NCI-H1694 treated with DMSO at 0.1 percent for 48 hours (cell line): Measurements from ENCODE around the gene CNOT1.
"Not testable (repeated sequence)": the region's sequence is repeated elsewhere in the genome, so short reads cannot be mapped to it uniquely, and the experiment has no call there.

Experiments used
- DNase-seq: peaks from one replicate; lab custom pipeline; 2025; lab: John Stamatoyannopoulos, UW

Gene CNOT1

DNA sequence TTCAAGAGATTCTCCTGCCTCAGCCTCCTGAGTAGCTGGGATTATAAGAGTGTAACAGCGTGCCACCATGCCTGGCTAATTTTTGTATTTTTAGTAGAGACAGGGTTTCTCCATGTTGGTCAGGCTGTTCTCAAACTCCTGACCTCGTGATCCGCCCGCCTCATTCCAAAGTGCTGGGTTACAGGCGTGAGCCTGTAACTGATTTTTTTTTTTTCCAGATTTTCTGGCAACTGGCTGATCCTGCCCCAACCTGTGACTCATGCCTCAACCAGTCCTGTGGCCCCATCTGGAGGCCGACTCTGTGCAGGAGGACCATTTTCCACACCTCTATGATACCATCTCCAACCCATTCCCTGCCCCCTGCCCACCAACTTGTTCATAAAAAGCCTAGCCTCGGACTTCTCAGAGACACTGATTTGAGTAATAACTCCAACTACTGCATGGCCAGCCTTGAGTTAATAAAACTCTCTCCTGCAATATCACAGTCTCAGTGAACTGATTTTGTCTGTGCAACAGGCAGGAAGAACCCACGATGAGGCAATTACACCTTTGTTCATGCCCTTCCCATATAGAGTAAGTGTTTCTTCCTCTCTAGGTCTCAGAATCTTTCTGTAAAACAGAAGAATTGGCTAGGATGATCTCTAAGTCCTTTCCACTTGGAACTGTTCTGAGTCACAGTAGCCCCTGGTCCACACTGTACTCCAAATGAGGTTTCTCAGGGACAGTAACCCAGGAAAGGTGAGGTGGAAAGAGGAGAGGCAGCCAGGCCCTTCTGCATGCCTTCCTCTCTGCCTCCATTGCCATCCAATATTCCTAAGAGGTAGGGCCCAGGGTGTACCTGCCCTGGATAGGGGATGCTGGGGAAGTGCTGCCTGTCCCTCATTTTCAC is 8.8 kb upstream of the CNOT1 start:
- peak; percentile 11 for DNase-seq

DNA sequence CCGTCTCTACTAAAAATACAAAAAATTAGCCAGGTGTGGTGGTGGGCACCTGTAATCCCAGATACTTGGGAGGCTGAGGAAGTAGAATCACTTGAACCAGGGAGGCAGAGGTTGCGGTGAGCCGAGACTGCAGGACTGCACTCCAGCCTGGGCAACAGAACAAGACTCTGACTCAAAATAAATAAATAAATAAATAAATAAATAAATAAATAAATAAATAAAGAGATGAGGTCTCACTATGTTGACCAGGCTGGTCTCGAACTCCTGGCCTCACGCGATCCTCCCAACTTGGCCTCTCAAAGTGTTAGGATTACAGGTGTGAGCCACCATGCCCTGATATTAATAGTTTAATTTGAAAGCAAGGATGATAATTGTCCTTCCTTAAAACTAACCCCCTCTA is 7.4 kb upstream of the CNOT1 start:
- not testable (repeated sequence) for DNase-seq

DNA sequence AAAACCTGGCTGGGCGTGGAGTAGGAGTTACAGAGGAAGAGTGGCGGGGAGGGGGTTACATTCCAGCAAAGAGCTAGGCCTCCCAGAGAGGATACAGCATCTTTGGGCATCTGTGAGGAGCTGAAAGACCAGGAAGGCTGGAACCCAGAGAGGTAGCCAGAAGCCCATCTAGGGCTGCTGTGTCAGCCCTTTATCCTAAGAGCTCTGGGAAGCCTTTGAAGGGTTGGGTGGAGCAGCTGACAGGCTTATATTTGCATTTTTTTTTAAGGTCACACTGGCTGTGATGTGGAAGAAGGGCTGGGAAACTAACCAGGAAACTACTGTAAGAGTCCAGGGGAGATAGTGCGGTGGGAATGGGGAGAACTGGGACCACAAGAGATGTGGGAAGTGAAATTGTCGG is 6.8 kb upstream of the CNOT1 start:
- DNase-seq: no peak

DNA sequence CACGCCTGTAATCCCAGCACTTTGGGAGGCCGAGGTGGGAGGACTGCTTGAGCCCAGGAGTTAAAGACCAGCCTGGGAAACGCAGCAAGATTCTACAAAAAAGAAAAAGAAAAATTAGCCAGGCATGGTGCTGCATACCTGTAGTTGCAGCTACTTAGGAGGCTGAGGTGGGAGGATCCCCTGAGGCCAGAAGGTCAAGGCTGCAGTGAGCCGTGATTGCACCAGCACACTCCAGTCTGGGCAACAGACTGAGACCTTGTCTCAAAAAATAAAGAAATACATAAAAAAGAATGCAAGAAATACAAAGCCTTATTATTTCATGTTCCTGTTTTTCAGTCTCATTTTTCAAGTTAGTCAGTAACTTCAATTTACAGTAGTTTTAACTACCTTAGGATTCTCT is 5.9 kb upstream of the CNOT1 start:
- DNase-seq: no peak

DNA sequence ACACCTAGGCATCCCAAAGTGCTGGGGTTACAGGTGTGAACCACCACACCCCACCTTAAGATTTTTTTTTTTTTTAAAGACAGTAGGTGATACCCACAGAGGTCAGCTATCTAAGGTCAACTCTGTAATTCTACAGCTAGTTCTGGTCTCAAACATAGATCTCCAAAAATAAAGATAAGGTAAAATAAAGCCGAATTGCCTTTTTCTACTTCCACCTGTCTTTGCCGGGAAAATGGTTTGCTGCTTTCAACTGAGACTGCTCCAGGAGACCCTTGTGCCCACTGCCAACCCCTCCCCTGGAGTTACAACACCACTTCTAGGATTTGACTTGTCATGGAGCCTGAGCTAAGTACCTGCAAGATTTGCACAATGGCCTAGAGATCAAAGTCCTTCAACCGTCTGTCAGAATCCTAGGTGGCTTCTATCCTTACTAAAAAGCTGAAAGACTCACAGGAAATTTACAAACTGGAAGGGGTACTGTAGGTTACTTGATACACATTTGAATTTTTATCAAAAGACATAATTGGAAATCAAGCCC is 4.7 kb upstream of the CNOT1 start:
- no peak for DNase-seq

DNA sequence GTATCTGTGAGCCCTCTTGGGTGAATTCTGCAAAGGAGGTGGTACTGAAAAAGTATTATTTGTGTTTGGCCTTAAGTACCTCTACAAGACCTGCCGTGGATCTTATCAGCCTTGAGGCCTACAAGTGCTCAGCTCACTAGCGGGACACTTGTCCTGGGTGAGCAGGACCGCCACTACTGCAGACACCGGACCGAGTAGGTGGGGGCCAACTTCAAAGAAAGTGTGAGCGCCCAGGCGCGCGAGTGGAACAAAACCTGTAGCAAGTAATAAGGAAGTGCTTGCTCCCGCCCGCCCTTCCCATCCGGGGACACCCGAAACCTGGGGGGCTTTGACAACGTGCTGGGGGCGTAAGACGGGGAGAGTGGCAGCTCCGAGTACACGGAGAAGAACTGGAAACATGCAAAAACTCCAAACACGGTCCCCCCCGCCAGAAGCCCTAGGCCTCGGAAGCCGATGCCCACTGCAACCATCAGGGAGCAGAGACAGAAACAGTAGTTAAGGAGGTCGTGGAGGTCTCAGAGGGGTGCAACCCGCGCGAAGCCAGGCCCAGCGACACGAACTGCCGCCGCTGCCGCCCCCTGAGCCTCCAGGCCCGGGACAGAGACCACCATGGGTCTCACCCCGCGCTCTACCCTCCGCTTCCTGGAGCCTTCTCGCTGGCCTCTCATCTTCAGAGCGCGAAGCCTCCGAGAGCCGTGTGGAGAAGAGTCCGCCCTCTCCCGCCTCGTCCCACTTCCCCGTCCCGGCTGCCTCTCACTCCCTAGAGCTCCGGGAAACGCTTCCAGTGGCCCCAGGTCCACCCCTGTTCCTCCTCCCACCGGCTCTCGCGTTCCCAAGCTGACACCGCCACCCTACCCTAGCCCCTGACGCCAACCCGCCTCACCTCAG is 537 bp downstream of the CNOT1 start:
- DNase-seq: peak; percentile 34

DNA sequence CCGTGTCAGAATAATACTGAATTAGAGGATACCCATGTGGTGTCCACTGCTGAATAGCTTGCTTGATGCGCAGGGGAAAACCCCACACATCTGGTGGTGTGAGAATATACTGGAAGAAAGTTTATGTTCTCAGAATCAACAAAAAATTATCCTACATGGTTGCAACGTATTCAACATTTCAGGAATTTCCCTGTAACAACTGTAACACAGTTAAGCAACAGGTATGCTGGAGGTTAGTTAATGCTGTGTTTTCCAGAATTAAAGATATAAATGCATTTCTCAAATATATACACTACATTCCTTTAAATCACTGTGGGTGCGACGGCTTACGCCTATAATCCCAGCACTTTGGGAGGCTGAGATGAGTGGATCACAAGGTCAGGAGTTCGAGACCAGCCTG is 5.4 kb downstream of the CNOT1 start:
- no peak for DNase-seq

DNA sequence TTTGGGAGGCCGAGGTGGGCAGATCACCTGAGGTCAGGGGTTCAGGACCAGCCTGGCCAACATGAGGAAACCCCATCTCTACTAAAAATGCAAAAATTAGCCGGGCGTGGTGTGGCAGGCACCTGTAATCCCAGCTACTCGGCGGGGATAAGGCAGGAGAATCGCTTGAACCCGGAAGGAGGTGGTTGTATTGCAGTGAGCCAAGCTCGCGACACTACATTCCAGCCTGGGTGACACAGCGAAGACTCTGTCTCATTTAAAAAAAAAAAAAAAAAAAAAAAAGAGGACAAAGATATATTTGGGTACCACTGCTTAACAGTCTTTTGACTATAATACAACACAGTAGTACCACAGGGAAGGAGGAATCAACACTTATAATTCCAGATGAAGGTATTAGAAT is 9.2 kb downstream of the CNOT1 start:
- no peak for DNase-seq

DNA sequence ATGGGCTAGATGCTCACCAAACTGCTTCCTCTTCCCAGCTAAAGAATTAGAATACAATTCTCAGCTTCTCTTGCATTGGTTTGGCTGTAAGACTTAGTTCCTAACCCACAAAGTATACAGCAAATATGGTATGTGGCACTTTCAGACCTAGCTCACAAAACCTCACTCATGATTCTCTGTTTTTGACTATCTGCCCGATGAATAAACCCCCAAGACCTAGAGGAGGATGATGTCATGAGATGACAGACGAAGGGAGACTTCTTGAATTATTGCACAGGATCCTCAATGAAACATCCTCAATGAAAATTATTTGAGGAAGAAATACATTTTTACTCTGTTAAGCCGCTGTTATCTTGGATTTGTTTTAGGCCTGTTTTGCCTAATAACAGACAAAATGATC is 14.3 kb downstream of the CNOT1 start:
- no peak for DNase-seq

DNA sequence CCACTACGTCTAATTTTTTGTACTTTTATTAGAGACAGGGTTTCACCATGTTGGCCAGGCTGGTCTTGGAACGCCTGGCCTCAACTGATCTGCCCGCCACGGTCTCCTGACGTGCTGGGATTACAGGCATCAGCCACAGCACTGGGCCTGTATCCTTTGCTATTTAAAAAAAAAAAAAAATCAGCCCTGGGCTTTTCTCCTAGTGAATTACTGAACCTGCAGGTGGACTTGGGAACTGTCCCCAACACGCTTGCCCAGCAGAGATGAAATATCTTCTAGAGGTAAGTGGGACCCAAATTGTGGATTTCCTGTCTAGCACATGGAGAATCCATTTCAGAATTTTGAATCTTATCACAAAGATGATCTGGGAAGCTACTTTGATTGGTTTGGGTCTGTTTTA is 14.8 kb downstream of the CNOT1 start:
- no peak for DNase-seq

DNA sequence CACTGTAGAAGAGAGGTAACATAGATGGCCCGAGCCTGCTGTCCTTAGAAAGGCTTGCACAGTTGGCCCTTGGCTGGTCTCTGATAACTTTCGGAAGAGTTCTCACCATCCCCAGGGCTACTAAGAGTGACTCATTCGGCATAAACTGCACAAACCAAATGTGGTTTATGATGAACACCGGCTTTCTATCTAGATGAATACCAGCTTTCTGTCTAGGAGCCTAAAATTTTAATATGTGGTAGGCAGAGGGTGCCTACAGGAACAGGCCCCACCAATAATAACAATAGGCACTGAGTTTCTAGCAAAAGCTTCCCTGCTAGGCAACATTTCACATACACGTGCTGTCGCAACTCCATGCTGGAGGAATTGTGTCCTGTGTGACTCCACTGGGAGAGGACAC is 15.4 kb downstream of the CNOT1 start:
- DNase-seq: no peak

DNA sequence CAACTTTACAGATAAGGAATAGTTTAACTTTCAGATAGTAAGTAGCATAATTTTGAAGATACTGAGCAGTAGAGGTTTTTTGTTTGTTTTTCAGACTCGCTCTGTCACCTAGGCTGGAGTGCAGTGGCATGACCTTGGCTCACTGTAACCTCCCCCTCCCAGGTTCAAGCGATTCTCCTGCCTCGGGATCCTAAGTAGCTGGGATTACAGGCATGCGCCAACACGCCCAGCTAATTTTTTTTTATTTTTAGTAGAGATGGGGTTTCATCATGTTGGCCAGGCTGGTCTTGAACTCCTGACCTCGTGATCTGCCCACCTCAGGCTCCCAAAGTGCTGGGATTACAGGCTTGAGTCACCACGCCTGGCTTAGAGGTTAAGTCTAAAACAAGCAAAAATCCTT is 16.7 kb downstream of the CNOT1 start:
- not testable (repeated sequence) for DNase-seq

DNA sequence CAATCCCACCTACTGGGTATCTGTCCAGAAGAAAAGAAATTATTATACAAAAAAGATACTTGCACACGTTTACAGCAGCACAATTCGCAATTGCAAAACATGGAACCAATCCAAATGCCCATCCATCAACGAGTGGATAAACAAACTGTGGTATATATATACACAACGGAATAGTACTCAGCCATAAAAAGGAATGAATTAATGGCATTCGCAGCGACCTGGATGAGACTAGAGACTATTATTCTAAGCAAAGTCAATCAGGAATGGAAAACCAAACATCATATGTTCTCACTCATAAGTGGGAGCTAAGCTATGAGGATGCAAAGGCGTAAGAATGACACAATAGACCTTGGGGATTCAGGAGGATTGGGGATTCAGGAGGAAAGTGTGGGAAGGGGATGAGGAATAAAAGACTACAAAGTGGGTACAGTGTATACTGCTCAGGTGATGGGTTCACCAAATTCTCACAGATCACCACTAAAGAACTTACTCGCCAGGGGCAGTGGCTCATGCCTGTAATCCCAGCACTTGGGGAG is 21.0 kb downstream of the CNOT1 start:
- DNase-seq: no peak

DNA sequence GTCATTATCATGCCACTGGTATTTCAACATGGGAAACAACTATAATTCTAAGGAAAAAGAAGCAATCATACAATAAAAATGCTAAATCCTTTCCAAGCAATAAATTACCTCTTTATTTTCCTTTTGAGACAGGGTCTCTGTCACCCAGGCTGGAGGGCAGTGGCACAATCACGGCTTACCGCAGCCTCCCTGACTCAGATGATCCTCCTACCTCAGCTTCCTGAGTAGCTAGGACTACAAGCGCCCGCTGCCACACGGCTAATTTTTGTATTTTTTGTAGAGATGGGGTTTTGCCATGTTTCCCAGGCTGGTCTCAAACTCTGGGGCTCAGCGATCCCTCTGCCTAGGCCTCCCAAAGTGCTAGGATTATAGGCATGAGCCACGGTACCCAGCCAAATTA is 24.1 kb downstream of the CNOT1 start:
- no peak for DNase-seq

DNA sequence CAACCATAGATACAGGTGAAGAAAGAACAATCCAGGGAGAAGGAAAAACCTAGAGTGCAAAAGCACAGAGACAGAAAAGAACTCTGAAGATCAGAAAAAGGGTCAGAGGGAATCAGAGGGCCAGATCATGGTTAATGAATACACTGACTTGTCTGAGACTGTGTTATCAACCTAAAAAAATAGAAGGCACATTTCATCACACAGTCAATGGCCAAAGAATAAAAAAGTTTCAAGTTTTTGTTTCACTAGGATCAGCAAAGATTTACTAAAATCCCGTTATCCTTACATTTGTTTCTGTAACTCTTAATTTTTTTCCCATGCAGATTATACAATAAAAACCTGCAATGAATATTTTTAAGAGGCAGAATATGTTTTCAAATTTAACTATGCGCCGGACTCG is 38.5 kb downstream of the CNOT1 start:
- no peak for DNase-seq

DNA sequence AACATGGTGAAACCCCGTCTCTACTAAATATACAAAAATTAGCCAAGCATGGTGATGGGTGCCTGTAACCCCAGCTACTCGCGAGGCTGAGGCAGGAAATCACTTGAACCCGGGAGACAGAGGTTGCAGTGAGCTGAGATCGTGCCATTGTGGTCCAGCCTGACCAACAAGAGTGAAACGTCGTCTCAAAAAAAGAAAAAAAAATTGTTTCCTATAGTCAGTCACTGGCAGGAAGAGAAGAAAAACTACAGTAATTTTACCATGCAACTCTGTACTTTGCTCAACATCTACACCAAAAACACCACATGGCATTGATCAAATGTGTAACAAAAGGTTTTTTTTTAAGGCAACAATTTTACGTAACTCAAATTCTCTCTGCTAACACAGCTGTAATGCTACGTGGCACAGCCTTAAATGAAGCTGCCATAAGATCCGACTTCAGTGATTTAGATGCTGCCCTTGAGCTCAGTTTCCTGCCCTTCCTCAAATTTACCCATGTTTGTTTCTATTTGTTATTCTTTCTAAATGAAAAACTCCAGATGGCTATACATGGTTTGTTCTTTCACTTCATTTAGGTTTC is 40.2 kb downstream of the CNOT1 start:
- DNase-seq: no peak

DNA sequence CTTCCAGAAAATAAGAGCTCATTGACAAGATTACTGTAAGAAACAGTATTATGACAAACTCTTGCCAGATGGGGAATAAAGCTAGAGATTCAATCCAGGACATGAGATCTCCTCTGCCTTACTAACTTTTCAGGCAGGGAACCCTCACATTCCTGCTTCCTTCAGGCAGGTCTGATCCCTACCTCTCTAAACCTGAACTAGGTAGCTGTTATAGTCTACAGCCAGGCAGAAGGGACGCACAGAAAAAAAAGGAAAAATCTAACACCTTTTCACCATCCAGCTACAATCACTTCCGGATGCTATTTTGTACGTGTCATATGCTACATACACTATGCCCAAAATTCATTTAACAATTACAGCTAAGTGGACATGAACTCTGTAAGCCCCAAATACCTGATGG is 41.2 kb downstream of the CNOT1 start:
- DNase-seq: no peak

DNA sequence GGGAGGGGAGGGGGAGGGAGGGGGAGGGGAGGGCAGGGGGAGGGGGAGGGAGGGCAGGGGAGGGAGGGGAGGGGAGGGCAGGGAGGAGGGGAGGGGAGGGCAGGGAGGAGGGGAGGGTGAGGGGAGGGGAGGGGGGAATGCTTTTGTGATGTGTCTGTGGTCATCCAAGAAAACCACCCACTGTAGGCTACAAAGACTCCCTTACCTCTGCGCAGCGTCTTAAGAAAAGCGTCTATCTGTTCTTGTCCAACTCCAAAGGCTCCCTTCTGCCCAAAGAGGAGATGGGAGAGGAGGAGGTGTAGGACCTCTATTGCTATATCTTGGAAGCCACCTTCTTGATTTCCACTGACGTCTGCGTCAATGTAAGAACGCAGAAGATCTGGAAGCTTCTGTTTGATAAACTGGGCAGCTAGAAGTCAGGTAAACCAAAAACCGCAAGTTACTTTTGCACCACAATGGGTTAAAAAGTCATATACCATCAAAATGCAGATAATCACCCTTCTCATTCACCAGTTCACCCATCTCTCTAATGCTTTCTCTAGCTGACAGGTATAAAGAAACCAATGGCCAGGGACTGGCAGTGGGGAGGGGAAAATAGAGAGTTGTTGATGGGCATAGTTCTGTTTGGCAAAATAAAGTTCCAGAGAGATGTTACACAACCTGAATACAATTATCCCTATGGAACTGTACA is 43.1 kb downstream of the CNOT1 start:
- no peak for DNase-seq

DNA sequence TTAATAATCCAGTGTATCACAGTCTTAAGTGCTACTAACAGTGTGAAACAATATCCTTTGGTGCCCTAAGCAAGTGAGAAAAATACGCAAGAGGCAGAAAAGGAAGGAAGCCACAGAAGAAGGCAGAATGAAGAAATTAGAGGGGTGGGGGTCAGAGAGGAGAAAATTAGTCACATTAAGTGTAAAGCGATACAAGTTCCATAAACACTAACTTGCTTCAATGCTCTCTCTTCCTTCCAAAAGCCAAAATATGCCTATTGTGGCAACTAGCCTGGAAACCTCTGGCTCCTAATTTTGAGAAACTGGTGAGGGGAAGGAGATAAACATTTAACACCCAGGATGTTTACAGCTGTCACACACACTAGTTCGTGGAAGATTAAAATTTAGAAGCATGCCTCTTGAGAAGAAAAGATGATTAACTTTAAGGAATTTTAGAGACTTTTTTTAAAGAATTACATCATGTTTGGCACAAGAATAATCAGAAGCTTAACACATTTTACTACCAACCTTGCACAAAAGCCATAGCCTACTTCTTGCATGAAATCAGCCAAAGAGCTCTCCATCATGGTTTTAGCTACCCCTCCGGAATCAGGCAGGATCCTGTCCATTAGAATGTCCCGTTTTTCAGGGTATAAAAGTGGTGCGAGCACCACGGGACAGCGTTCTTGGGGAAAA is 44.7 kb downstream of the CNOT1 start:
- DNase-seq: no peak

DNA sequence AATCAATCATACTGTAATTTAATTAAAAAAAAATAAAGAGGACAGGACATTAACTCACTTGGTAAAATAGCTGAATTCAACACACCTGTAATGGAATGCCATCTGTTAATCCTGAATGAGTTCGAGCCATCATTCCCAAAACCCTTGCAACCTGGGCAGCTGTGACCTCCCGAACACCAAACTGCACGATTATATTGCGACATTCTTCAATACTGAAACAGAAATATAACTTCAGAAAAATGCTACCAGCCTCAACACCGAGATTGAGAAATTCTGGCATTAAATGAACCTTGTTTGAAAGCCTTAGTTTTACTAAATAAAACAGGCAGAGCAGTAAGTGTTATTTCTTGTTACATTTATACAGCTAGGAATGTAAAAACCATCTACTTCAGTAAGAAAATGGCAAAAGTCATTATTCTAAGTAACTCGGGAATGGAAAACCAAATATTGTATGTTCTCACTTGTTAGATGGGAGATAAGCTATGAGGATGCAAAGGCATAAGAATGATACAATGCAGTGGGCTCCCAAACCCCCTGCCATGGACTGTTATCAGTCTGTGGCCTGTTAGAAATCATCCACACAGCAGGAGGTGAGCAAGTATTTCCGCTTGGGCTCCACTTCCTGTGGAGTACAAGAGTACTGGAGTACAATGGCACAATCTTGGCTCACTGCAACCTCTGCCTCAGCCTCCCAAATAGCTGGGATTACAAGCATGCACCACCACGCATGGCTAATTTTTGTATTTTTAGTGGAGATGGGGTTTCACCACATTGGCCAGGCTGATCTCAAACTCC is 46.5 kb downstream of the CNOT1 start:
- DNase-seq: no peak
